Lower leg skin (tissue), 4 donors: ENCODE data around the gene IFNA8. TPM values are rescaled to one million over a fixed set of nuclear protein-coding genes. Genes with fewer than 3 reads are reported as not detected.
"Not testable (repeated sequence)": the region's sequence is repeated elsewhere in the genome, so short reads cannot be mapped to it uniquely, and the experiment has no call there.

Experiments used
- DNase-seq, 2 donors: peaks; one replicate each; pipeline ENCODE4 v3.0.0-alpha.2; 2019; ENCODE audit warnings: low spot score in 2 of 2
- H3K4me3 ChIP-seq: fragments of 200-600 bp; sonication (generic); 2 replicates; pipeline ENCODE4 v1.5.1; 2017; ENCODE audit warnings: mild to moderate bottlenecking, low read depth; ENCODE audit not compliant: poor library complexity, severe bottlenecking
- CTCF ChIP-seq, 3 donors: fragments of 450-650 bp; IDR thresholded peaks; one replicate each; pipeline ENCODE4 v1.5.1; 2016; ENCODE audit warnings: antibody characterized with exemption in 3 of 3, mild to moderate bottlenecking in 3 of 3, moderate library complexity in 2 of 3
- POLR2A ChIP-seq, 2 donors: fragments of 450-650 bp; IDR thresholded peaks; one replicate each; pipeline ENCODE4 v1.6.1; 2016 to 2017; ENCODE audit warnings: antibody characterized with exemption in 2 of 2, mild to moderate bottlenecking in 1 of 2, moderate library complexity in 1 of 2
- WGBS, 2 donors: methylation state at CpG; one replicate each; pipeline ENCODE4 v1.1.5; 2018; 5-methylcytosine and 5-hydroxymethylcytosine counted together
- intact Hi-C: fragments of 100-400 bp; cut with DNase I; formaldehyde crosslinking; loops from one replicate; pipeline ENCODE4 v1.15.0; 2023; ENCODE audit warnings: low total_unique reads
- total RNA-seq, 4 donors: library from RNA; depleted of rRNA; stranded (reverse); fragments of >200 nt; gene quantifications; one replicate each; pipeline ENCODE4 v1.1.0, GENCODE V29; 2016

IFNA8 gene
- not detected for total RNA-seq

GRCh38 chr9:21408817-21409216 lies at the start of gene IFNA8:
TSS of gene IFNA8 (plus strand) at chr9:21409117. CDS start at chr9:21409177, 60 bp downstream.
- TF ChIP-seq POLR2A (IDR thresholded peaks at IDR 0.05) (no peak), CTCF (IDR thresholded peaks at IDR 0.05) (no peak)
- H3K4me3 ChIP-seq: no peak within 1 kb of the TSS
- 89 to 90% methylated on average over 1 of the region's 1 CpG for WGBS, 2 donors
- DNase-seq: no peak
- intact Hi-C loops: no loop called here

DNA sequence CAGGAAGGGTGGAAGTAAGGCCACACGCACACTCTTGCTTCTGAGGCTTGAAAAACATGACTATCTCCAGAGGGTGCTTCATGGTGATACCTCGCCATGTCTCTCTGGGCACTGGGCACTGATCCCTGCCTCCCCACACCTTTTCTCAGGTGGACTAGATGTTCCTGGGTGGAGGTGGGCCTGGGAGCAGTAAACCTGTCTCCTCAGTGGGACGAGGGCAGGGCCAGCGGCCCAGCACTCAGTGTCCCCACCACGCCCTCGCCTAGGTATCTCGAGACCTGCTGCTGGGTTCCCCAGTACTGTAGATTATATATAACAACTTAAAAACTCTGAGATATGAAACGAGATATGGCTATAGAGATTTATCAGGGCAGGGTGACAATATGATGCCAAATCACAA lies 46.6 kb upstream of the IFNA8 start:
- no peak for TF ChIP-seq CTCF (IDR thresholded peaks at IDR 0.05)
- TF ChIP-seq POLR2A (IDR thresholded peaks at IDR 0.05): no peak
- no peak overlapping the region for H3K4me3 ChIP-seq
- intact Hi-C loops: no loop called here
- WGBS, 2 donors: 91% methylated on average over 8 of the region's 8 CpGs
- DNase-seq: no peak

DNA sequence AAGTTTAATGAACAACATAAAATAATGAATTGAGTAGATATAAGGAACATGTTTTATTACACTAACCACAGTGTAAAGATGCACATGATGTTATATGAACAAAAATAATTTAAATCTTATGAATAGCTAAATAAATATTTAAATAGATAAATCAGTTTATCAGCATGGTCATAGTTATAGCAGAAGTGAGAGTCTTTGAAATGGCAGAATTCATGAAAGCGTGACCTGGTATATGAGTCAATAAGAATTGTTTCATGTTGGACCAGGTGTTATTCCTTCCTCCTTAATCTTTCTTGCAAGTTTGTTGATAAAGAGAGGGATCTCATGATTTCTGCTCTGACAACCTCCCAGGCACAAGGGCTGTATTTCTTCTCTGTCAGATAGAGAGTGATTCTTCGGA lies 41.7 kb upstream of the IFNA8 start:
- intact Hi-C loops, H3K4me3 ChIP-seq, DNase-seq: not testable (repeated sequence)
- 83 to 85% methylated on average over 2 of the region's 2 CpGs for WGBS, 2 donors

- TF ChIP-seq CTCF (IDR thresholded peaks at IDR 0.05): no peak
- TF ChIP-seq POLR2A (IDR thresholded peaks at IDR 0.05): no peak
- intact Hi-C loops: no loop called here
These were observed 41.0 kb upstream of the IFNA8 start, which contains the start of gene IFNA13 for GRCh38 chr9:21367957-21368356. TSS of gene IFNA13 (minus strand) at chr9:21368057. CDS start at chr9:21368010, 47 bp downstream.

DNA sequence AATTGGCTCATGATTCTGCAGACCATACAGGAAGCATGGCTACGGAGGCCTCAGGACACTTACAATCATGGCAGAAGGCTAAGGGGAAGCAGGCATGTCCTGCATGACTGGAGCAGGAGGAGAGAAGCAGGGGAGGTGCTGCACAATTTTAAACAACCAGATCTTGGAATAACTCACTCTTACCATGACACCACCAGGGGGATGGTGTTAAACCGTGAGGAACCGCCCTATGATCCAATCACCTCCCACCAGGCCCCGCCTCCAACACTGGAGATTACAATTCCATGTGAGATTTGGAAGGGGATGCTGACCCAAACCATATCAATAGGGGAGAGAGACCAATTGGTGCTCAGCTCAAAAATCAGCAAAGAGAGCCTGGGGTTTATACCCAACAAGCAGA lies 37.5 kb upstream of the IFNA8 start:
- WGBS, 2 donors: 61 to 76% methylated on average over 4 of the region's 4 CpGs
- DNase-seq, H3K4me3 ChIP-seq, intact Hi-C loops: not testable (repeated sequence)

More at GRCh38 chr9:21367957-21368356, 41.0 kb upstream of the IFNA8 start, which contains the start of gene IFNA13:
- WGBS, 2 donors: 86 to 89% methylated on average over 3 of the region's 3 CpGs
- no peak within 1 kb of the TSS for H3K4me3 ChIP-seq
- DNase-seq: no peak

DNA sequence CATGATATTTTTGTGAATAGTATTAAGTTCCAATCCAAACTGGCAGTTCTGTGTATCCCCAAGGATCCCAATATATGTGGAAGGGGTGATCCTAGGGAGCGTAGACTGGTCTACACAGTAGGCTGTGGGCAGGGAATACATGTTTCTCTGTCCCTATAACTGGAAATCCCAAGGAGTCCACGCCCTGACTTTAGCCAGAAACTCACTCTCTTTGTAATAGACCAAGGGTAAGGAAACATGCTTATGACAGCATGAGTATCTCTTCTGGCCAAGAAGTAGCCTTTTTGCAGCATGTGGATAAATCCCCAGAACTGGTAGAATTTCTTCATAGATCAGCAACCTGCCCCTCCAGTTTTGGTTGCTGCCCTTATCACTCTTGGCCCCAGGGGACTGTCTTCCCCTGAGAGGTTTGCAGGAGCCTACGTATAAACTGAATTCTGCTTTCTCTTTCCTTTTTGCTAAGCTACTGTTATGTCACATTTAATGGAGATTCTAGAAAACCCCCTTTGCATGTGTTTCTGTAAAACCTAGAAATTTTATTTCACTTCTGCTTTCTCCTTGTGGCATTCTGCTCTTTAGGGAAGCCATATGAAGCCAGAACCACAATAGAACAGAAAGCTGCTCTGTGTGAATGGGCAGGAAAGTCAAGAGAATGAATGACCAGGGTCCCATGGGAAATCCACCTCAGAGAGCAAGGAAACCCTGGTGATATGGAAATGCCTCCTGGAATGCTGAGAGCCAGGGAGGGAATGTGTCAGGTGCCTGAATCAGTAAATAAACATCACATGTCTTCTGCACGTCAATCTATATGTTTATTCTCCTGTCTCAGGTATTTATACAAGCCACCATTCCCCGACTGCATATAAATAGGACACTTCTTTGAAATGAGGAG lies 27.2 kb upstream of the IFNA8 start:
- no peak for TF ChIP-seq POLR2A (IDR thresholded peaks at IDR 0.05)
- TF ChIP-seq CTCF (IDR thresholded peaks at IDR 0.05): no peak
- no peak for DNase-seq
- WGBS, 2 donors: 45 to 51% methylated on average over 5 of the region's 5 CpGs
- no peak overlapping the region for H3K4me3 ChIP-seq
- intact Hi-C loops: no loop called here
